Loucy (cell line): ENCODE results near the gene KLK3.
"Not testable (repeated sequence)": the region's sequence is repeated elsewhere in the genome, so short reads cannot be mapped to it uniquely, and the experiment has no call there.

Experiments
- H2AFZ ChIP-seq: fragments of 200-600 bp; sonication (generic); 2 replicates; pipeline ENCODE4 v1.6.0; 2016; ENCODE audit warnings: antibody characterized with exemption, mild to moderate bottlenecking, low read length, moderate library complexity
- H3F3A ChIP-seq: fragments of 200-600 bp; 2 replicates; pipeline ENCODE4 v1.6.0; 2016; ENCODE audit warnings: antibody characterized with exemption, low read depth, mild to moderate bottlenecking
- H3K27me3 ChIP-seq: fragments of 200-600 bp; sonication (generic); 2 replicates; pipeline ENCODE4 v1.6.1; 2014; ENCODE audit warnings: low read length, mild to moderate bottlenecking; ENCODE audit not compliant: insufficient read depth, poor library complexity, severe bottlenecking
- H3K36me3 ChIP-seq: fragments of 200-600 bp; sonication (generic); 2 replicates; pipeline ENCODE4 v1.6.1; 2016; ENCODE audit warnings: low read length; ENCODE audit not compliant: insufficient read depth
- H3K4me1 ChIP-seq: fragments of 200-600 bp; sonication (generic); 2 replicates; pipeline ENCODE4 v1.5.1; 2014; ENCODE audit warnings: low read length, mild to moderate bottlenecking; ENCODE audit not compliant: insufficient read depth, poor library complexity, severe bottlenecking
- H3K4me2 ChIP-seq: fragments of 200-600 bp; sonication (generic); 2 replicates; pipeline ENCODE4 v1.6.0; 2014; ENCODE audit warnings: antibody characterized with exemption, low read length, low read depth, mild to moderate bottlenecking; ENCODE audit not compliant: poor library complexity, severe bottlenecking
- H3K4me3 ChIP-seq: fragments of 200-600 bp; sonication (generic); 2 replicates; pipeline ENCODE4 v1.5.1; 2014; ENCODE audit warnings: low read length, mild to moderate bottlenecking, mixed read lengths; ENCODE audit not compliant: poor library complexity, severe bottlenecking
- H3K79me2 ChIP-seq: fragments of 200-600 bp; sonication (generic); 2 replicates; pipeline ENCODE4 v1.6.1; 2014; ENCODE audit warnings: low read length; ENCODE audit not compliant: insufficient read depth
- H3K9ac ChIP-seq: fragments of 200-600 bp; sonication (generic); 2 replicates; pipeline ENCODE4 v1.6.0; 2014; ENCODE audit warnings: mild to moderate bottlenecking, low read depth, low read length, moderate library complexity; ENCODE audit not compliant: poor library complexity, severe bottlenecking
- H3K9me2 ChIP-seq: fragments of 200-600 bp; sonication (generic); replicated peaks from 2 replicates; pipeline ENCODE4 v1.6.1; 2016; ENCODE audit warnings: low read depth, low read length, mixed read lengths
- H3K9me3 ChIP-seq: fragments of 200-600 bp; sonication (generic); 2 replicates; pipeline ENCODE4 v1.6.1; 2014; ENCODE audit warnings: mild to moderate bottlenecking, antibody characterized with exemption, low read length, low read depth; ENCODE audit not compliant: insufficient read depth
- H4K20me1 ChIP-seq: fragments of 200-600 bp; sonication (generic); 2 replicates; pipeline ENCODE4 v1.6.0; 2014; ENCODE audit warnings: antibody characterized with exemption, low read length, mild to moderate bottlenecking; ENCODE audit not compliant: insufficient read depth, poor library complexity, severe bottlenecking
- CTCF ChIP-seq: fragments of 200-600 bp; sonication (generic); conservative IDR thresholded peaks from 2 replicates; pipeline ENCODE4 v1.5.1; 2014; ENCODE audit warnings: mild to moderate bottlenecking, antibody characterized with exemption, low read length
- EZH2phosphoT487 ChIP-seq: fragments of 200-600 bp; IDR thresholded peaks from 2 replicates; pipeline ENCODE4 v1.6.1; 2018; ENCODE audit warnings: antibody characterized with exemption, mild to moderate bottlenecking, moderate library complexity, borderline replicate concordance

KLK3 gene

GRCh38 chr19:50854636-50855410 lies at the start of gene KLK3:
Gene KLK3, plus strand, starts transcription at chr19:50854915. Its CDS starts 41 bp downstream, at chr19:50854956.
- H3F3A ChIP-seq: no peaks in the 10 kb centered on the region
- TF ChIP-seq EZH2phosphoT487 (no peak), CTCF (no peak)
- no peaks in the 10 kb centered on the region for H3K9me2 ChIP-seq
- H3K9ac ChIP-seq: no peak within 1 kb of the TSS
- H2AFZ ChIP-seq: no peak within 1 kb of the TSS
- no peaks in the 10 kb centered on the region for H3K36me3 ChIP-seq
- H3K4me1 ChIP-seq: no peaks in the 10 kb centered on the region
- H3K4me3 ChIP-seq: no peak within 1 kb of the TSS
- H3K79me2 ChIP-seq: no peaks in the 10 kb centered on the region
- H4K20me1 ChIP-seq: no peaks in the 10 kb centered on the region
- no peaks in the 10 kb centered on the region for H3K27me3 ChIP-seq
- H3K4me2 ChIP-seq: no peak within 1 kb of the TSS
- no peaks in the 10 kb centered on the region; the same call in 1 of the 2 replicates for H3K9me3 ChIP-seq

GRCh38 chr19:50808856-50809255 lies 45.9 kb upstream of the KLK3 start:
- TF ChIP-seq CTCF (no peak), EZH2phosphoT487 (no peak)
- Histone ChIP-seq H3K9me2 (no peaks in the 10 kb centered on the region), H3F3A (no peaks in the 10 kb centered on the region)

GRCh38 chr19:50811622-50812238 lies 43.0 kb upstream of the KLK3 start:
- not testable (repeated sequence) for H3K9me2 ChIP-seq, H3K9ac ChIP-seq, H3K4me2 ChIP-seq, H3K79me2 ChIP-seq, H3K9me3 ChIP-seq, H3K4me3 ChIP-seq, H3K36me3 ChIP-seq, H4K20me1 ChIP-seq, H3F3A ChIP-seq, H2AFZ ChIP-seq, H3K4me1 ChIP-seq, H3K27me3 ChIP-seq

More at GRCh38 chr19:50808856-50809255, 45.9 kb upstream of the KLK3 start:
- Histone ChIP-seq H3K4me1 (peaks cover 8% of the 10 kb centered on the region), H3K36me3 (no peaks in the 10 kb centered on the region), H4K20me1 (peaks cover 1% of the 10 kb centered on the region), H3K27me3 (no peaks in the 10 kb centered on the region), H3K4me2 (no peak overlapping the region), H3K9me3 (no peaks in the 10 kb centered on the region), H3K9ac (no peak overlapping the region), H3K79me2 (peaks cover 6% of the 10 kb centered on the region), H2AFZ (no peak overlapping the region), H3K4me3 (no peak overlapping the region)
